K562 (cell line): ENCODE measurements around the gene TPK1. TPM values are rescaled to one million over a fixed set of nuclear protein-coding genes. Genes with fewer than 3 reads are reported as not detected.

Experiments used
- BRCA1 ChIP-seq, 2 experiments: fragments of 450-650 bp in 1 of 2; sonication (generic) in 1 of 2; formaldehyde crosslinking in 1 of 2; IDR thresholded peaks; 2 replicates each; pipeline versions ENCODE4 v1.5.0 to v1.6.1; 2017 to 2020; ENCODE audit warnings: mild to moderate bottlenecking in 1 of 2, missing genetic modification reagents in 1 of 2
- KHSRP ChIP-seq: fragments of 450-650 bp; IDR thresholded peaks from 2 replicates; pipeline ENCODE4 v1.6.1; 2017
- MEF2D ChIP-seq: conservative IDR thresholded peaks from 2 replicates; pipeline ENCODE4 v1.6.1; 2016; ENCODE audit warnings: low read depth, missing genetic modification characterization, missing compliant biosample characterization
- ZBED1 ChIP-seq: IDR thresholded peaks from 2 replicates; pipeline ENCODE4 v1.6.1; 2014
- ZNF644 ChIP-seq: fragments of 200-800 bp; sonication (Bioruptor generic); IDR thresholded peaks from 2 replicates; pipeline ENCODE4 v1.6.1; 2016; ENCODE audit warnings: low read depth, missing genetic modification characterization, missing compliant biosample characterization
- polyA plus RNA-seq, 8 experiments: library from polyadenylated mRNA; depleted of rRNA in 4 of 8; stranded (reverse) in 5 of 8; unstranded in 3 of 8; fragments of >200 nt; fragmentation: Nextera tagmentation in 2 of 8; fragmentation: Illumina TruSeq in 1 of 8; extraction: Ambion mirVana in 2 of 8; extraction: Trizol in 1 of 8; gene quantifications; 2 replicates each; pipeline versions ENCODE4 v1.2.1 to v1.2.3, GENCODE V29; 2011 to 2014; ENCODE audit warnings: inconsistent platforms in 1 of 8, missing spikeins in 1 of 8
- total RNA-seq, 7 experiments: library from RNA; depleted of rRNA in 6 of 7; stranded (reverse); fragments of >200 nt in 6 of 7; fragmentation: Illumina TruSeq in 2 of 7; extraction: Trizol in 2 of 7; gene quantifications; 2 replicates each; pipeline versions ENCODE4 v1.2.1 to v1.2.3, GENCODE V29; 2011 to 2021; ENCODE audit warnings: low replicate concordance in 1 of 7
- TF ChIP-seq, protein P1 (sequence below), 2 experiments: IDR thresholded peaks in 1 of 2; conservative IDR thresholded peaks in 1 of 2; 2 replicates each; pipeline ENCODE4 v1.6.1; 2016; ENCODE audit warnings: low read depth in 2 of 2, mild to moderate bottlenecking in 1 of 2, missing compliant biosample characterization in 1 of 2, missing genetic modification characterization in 1 of 2, moderate library complexity in 1 of 2
- TF ChIP-seq, protein P2 (sequence below): fragments of 450-650 bp; conservative IDR thresholded peaks from 2 replicates; pipeline ENCODE4 v1.6.1; 2016; ENCODE audit warnings: missing genetic modification characterization, low read depth, mild to moderate bottlenecking, missing compliant biosample characterization, moderate library complexity

Gene TPK1
- total and polyA plus RNA-seq, 9 of the 15 experiments (the other 6 are each of a cell fraction or from before 2014, with no cell fraction given), result 5.1 to 16.2 (median 9.2) TPM

DNA sequence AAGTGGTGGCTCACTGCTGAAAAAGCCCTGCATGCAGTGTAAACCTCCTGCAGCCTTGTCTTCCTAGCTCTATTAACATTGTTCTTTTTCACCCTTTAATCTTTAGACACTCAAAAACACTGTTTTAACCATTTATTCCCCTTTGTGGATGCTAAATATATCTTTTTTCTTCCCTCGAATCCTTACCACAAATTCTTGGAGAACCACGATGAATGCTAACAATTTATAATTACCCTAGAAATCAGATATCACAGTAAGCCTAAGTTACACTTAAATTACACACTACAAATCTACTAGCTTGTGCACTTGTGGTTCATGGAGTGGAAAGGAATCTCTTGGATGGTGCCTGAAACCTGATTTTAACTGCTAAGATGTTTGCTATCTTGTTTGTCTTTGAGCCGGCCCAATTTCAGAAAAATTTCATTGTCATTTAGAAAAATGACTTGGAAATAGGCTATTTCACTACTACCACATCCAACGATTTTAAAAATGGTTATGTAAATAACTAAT lies 307.3 kb downstream of the TPK1 start (continued):
- TF ChIP-seq, protein P1, sequence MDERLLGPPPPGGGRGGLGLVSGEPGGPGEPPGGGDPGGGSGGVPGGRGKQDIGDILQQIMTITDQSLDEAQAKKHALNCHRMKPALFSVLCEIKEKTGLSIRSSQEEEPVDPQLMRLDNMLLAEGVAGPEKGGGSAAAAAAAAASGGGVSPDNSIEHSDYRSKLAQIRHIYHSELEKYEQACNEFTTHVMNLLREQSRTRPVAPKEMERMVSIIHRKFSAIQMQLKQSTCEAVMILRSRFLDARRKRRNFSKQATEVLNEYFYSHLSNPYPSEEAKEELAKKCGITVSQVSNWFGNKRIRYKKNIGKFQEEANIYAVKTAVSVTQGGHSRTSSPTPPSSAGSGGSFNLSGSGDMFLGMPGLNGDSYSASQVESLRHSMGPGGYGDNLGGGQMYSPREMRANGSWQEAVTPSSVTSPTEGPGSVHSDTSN (CRISPR knock-in tag; IDR thresholded peaks at IDR 0.05; ENCODE audit: low read depth), result no peak
- TF ChIP-seq, protein P1 (tag; conservative IDR thresholded peaks at IDR 0.05; ENCODE audit: low read depth), result no peak
- no peak for TF ChIP-seq ZNF644
- no peak for TF ChIP-seq KHSRP
- TF ChIP-seq, protein P2, sequence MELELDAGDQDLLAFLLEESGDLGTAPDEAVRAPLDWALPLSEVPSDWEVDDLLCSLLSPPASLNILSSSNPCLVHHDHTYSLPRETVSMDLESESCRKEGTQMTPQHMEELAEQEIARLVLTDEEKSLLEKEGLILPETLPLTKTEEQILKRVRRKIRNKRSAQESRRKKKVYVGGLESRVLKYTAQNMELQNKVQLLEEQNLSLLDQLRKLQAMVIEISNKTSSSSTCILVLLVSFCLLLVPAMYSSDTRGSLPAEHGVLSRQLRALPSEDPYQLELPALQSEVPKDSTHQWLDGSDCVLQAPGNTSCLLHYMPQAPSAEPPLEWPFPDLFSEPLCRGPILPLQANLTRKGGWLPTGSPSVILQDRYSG (tag), result no peak
- no peak for TF ChIP-seq ZBED1
- no peak for TF ChIP-seq MEF2D (tag)
- TF ChIP-seq BRCA1 (IDR thresholded peaks at IDR 0.05), result no peak
- no peak for TF ChIP-seq BRCA1 (CRISPR knock-in tag; IDR thresholded peaks at IDR 0.05)
